HepG2 (cell line): ENCODE results near the gene GSPT1. TPM values are rescaled to one million over a fixed set of nuclear protein-coding genes. Genes with fewer than 3 reads are reported as not detected.

ENCODE experiments used
- CENPX ChIP-seq: sonication (generic); formaldehyde crosslinking; IDR thresholded peaks from 2 replicates; pipeline ENCODE4 v1.9.0; 2021; ENCODE audit warnings: mild to moderate bottlenecking, missing genetic modification reagents, moderate library complexity
- CHD4 ChIP-seq: fragments of 200-600 bp; sonication (generic); IDR thresholded peaks from 2 replicates; pipeline ENCODE4 v1.7.0; 2017; ENCODE audit warnings: mild to moderate bottlenecking, low read length, borderline replicate concordance
- CTCF ChIP-seq: sonication (generic); formaldehyde crosslinking; IDR thresholded peaks from 2 replicates; pipeline ENCODE4 v1.5.0; 2020; ENCODE audit warnings: mild to moderate bottlenecking, missing genetic modification reagents, moderate library complexity
- GTF3A ChIP-seq: sonication (generic); formaldehyde crosslinking; conservative IDR thresholded peaks from 2 replicates; pipeline ENCODE4 v1.4.0; 2020; ENCODE audit warnings: mild to moderate bottlenecking, missing genetic modification reagents
- KAT7 ChIP-seq: IDR thresholded peaks from 2 replicates; pipeline ENCODE4 v1.6.1; 2018; ENCODE audit warnings: borderline replicate concordance, missing compliant biosample characterization
- KLF15 ChIP-seq: sonication (generic); formaldehyde crosslinking; IDR thresholded peaks from 2 replicates; pipeline ENCODE4 v1.8.1; 2023; ENCODE audit warnings: borderline replicate concordance, mild to moderate bottlenecking, inconsistent platforms, missing genetic modification reagents, mixed read lengths
- MED13 ChIP-seq: sonication (generic); formaldehyde crosslinking; IDR thresholded peaks from 2 replicates; pipeline ENCODE4 v1.5.0; 2020; ENCODE audit warnings: missing genetic modification reagents
- PBX3 ChIP-seq: sonication (generic); formaldehyde crosslinking; IDR thresholded peaks from 2 replicates; pipeline ENCODE4 v1.8.1; 2023; ENCODE audit warnings: missing genetic modification reagents, inconsistent platforms, borderline replicate concordance
- RNF2 ChIP-seq: fragments of 450-650 bp; conservative IDR thresholded peaks from 2 replicates; pipeline ENCODE4 v1.6.1; 2016; ENCODE audit warnings: low read depth
- SP5 ChIP-seq: IDR thresholded peaks from 2 replicates; pipeline ENCODE4 v1.6.1; 2016; ENCODE audit warnings: low read depth, borderline replicate concordance
- SRF ChIP-seq: IDR thresholded peaks from 2 replicates; pipeline ENCODE4 v1.6.1; 2011; ENCODE audit warnings: mild to moderate bottlenecking, low read depth, low read length, moderate library complexity
- TGIF2 ChIP-seq: IDR thresholded peaks from 2 replicates; pipeline ENCODE4 v1.6.1; 2016; ENCODE audit warnings: control low read depth, missing compliant biosample characterization
- ZNF292 ChIP-seq: sonication (generic); formaldehyde crosslinking; IDR thresholded peaks from 2 replicates; pipeline ENCODE4 v1.8.1; 2022; ENCODE audit warnings: mild to moderate bottlenecking, low read depth, missing genetic modification reagents, borderline replicate concordance
- ZNF333 ChIP-seq: sonication (generic); formaldehyde crosslinking; IDR thresholded peaks from 2 replicates; pipeline ENCODE4 v1.4.0; 2020; ENCODE audit warnings: mild to moderate bottlenecking, missing genetic modification reagents, borderline replicate concordance
- ZNF441 ChIP-seq: sonication (generic); formaldehyde crosslinking; IDR thresholded peaks from 2 replicates; pipeline ENCODE4 v1.7.0; 2021; ENCODE audit warnings: missing genetic modification reagents, borderline replicate concordance
- ZNF687 ChIP-seq: sonication (generic); formaldehyde crosslinking; IDR thresholded peaks from 2 replicates; pipeline ENCODE4 v1.5.1; 2020; ENCODE audit warnings: mild to moderate bottlenecking, missing genetic modification reagents, moderate library complexity
- polyA plus RNA-seq, 8 experiments: library from polyadenylated mRNA; depleted of rRNA in 3 of 8; stranded (reverse) in 7 of 8; unstranded in 1 of 8; fragments of >200 nt; fragmentation: Illumina TruSeq in 4 of 8; extraction: Trizol in 4 of 8; gene quantifications; 2 replicates each; pipeline versions ENCODE4 v1.2.1 to v1.2.3, GENCODE V29; 2011 to 2016; ENCODE audit warnings: low read depth in 4 of 8, missing spikeins in 1 of 8, mixed read lengths in 1 of 8; ENCODE audit not compliant: insufficient read depth in 1 of 8
- total RNA-seq, 5 experiments: library from RNA; depleted of rRNA; stranded (reverse); fragments of >200 nt; fragmentation: Illumina TruSeq; extraction: Trizol; gene quantifications; 2 replicates each; pipeline ENCODE4 v1.2.3, GENCODE V29; 2016; ENCODE audit warnings: low read depth in 1 of 5
- TF ChIP-seq, protein P1 (sequence below): IDR thresholded peaks from 2 replicates; pipeline ENCODE4 v1.6.1; 2012; ENCODE audit warnings: low read length, improper control_type of control experiment
- TF ChIP-seq, protein P2 (sequence below): sonication (generic); formaldehyde crosslinking; IDR thresholded peaks from 2 replicates; pipeline ENCODE4 v1.4.0; 2020; ENCODE audit warnings: mild to moderate bottlenecking, missing genetic modification reagents, borderline replicate concordance

Gene GSPT1
- total and polyA plus RNA-seq, 2 of the 13 experiments (the other 11 are each of a cell fraction or from before 2014, with no cell fraction given), result 120 to 316 TPM

GRCh38 chr16:11915114-11915643 lies 577 bp downstream of the GSPT1 start (continued):
- TF ChIP-seq ZNF687 (CRISPR knock-in tag) (no peak), CENPX (CRISPR knock-in tag) (no peak), ZNF292 (no peak), TGIF2 (CRISPR knock-in tag) (no peak), MED13 (CRISPR knock-in tag) (no peak), CHD4 (no peak), KAT7 (CRISPR knock-in tag) (no peak), RNF2 (no peak), CTCF (CRISPR knock-in tag) (no peak), SP5 (CRISPR knock-in tag) (no peak), ZNF441 (CRISPR knock-in tag) (no peak), GTF3A (CRISPR knock-in tag) (no peak), ZNF333 (CRISPR knock-in tag) (no peak), PBX3 (CRISPR knock-in tag) (no peak), SRF (no peak), KLF15 (CRISPR knock-in tag) (peak; percentile 52; the same call in 1 of the 2 replicates)
- TF ChIP-seq, protein P1, sequence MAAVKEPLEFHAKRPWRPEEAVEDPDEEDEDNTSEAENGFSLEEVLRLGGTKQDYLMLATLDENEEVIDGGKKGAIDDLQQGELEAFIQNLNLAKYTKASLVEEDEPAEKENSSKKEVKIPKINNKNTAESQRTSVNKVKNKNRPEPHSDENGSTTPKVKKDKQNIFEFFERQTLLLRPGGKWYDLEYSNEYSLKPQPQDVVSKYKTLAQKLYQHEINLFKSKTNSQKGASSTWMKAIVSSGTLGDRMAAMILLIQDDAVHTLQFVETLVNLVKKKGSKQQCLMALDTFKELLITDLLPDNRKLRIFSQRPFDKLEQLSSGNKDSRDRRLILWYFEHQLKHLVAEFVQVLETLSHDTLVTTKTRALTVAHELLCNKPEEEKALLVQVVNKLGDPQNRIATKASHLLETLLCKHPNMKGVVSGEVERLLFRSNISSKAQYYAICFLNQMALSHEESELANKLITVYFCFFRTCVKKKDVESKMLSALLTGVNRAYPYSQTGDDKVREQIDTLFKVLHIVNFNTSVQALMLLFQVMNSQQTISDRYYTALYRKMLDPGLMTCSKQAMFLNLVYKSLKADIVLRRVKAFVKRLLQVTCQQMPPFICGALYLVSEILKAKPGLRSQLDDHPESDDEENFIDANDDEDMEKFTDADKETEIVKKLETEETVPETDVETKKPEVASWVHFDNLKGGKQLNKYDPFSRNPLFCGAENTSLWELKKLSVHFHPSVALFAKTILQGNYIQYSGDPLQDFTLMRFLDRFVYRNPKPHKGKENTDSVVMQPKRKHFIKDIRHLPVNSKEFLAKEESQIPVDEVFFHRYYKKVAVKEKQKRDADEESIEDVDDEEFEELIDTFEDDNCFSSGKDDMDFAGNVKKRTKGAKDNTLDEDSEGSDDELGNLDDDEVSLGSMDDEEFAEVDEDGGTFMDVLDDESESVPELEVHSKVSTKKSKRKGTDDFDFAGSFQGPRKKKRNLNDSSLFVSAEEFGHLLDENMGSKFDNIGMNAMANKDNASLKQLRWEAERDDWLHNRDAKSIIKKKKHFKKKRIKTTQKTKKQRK, result no peak
- TF ChIP-seq, protein P2, sequence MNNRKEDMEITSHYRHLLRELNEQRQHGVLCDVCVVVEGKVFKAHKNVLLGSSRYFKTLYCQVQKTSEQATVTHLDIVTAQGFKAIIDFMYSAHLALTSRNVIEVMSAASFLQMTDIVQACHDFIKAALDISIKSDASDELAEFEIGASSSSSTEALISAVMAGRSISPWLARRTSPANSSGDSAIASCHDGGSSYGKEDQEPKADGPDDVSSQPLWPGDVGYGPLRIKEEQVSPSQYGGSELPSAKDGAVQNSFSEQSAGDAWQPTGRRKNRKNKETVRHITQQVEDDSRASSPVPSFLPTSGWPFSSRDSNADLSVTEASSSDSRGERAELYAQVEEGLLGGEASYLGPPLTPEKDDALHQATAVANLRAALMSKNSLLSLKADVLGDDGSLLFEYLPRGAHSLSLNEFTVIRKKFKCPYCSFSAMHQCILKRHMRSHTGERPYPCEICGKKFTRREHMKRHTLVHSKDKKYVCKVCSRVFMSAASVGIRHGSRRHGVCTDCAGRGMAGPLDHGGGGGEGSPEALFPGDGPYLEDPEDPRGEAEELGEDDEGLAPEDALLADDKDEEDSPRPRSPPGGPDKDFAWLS, result no peak
